Ishikawa (cell line): ENCODE measurements around the gene PODNL1.

Source experiments
- CEBPB ChIP-seq: IDR thresholded peaks from 2 replicates; pipeline ENCODE4 v1.6.1; 2012
- CREB1 ChIP-seq: IDR thresholded peaks from 2 replicates; pipeline ENCODE4 v1.6.1; 2012; ENCODE audit warnings: low read depth
- EGR1 ChIP-seq: IDR thresholded peaks from 2 replicates; pipeline ENCODE4 v1.6.1; 2012
- EP300 ChIP-seq: IDR thresholded peaks from 2 replicates; pipeline ENCODE4 v1.6.1; 2012; ENCODE audit warnings: borderline replicate concordance
- FOXM1 ChIP-seq: IDR thresholded peaks from 2 replicates; pipeline ENCODE4 v1.6.1; 2012; ENCODE audit warnings: low read depth, borderline replicate concordance
- RAD21 ChIP-seq: IDR thresholded peaks from 2 replicates; pipeline ENCODE4 v1.6.1; 2012; ENCODE audit warnings: low read depth
- TCF12 ChIP-seq: IDR thresholded peaks from 2 replicates; pipeline ENCODE4 v1.6.1; 2012; ENCODE audit warnings: low read depth
- YY1 ChIP-seq: IDR thresholded peaks from 2 replicates; pipeline ENCODE4 v1.6.1; 2012; ENCODE audit warnings: low read depth
- TF ChIP-seq, protein P1 (sequence below): IDR thresholded peaks from 2 replicates; pipeline ENCODE4 v1.6.1; 2012; ENCODE audit warnings: low read depth, mild to moderate bottlenecking
- TF ChIP-seq, protein P2 (sequence below): IDR thresholded peaks from 2 replicates; pipeline ENCODE4 v1.6.1; 2012
- TF ChIP-seq, protein P3 (sequence below): IDR thresholded peaks from 2 replicates; pipeline ENCODE4 v1.6.1; 2012

DNA sequence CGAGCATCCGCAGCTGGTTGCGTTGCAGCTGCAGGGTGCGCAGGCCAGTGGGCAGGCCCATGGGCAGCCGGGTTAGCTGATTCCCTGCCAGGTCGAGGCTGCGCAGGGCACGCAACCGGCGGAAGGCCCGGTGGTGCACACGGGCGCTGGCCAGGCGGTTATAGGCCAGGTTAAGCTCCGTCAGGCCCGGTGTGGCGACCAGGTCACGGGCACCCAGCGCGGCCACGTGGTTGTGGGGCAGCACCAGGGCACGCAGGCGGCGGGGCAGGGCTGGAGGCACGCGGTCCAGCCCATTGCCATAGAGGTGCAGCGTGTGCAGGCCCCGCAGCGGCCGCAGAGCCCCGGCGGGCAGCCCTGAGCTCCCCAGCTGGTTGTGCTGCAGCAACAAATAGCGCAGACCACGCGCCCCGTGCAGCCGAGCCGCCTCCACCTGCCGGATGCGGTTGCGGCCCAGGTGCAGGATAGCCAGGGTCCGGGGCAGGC is 5.3 kb downstream of the PODNL1 start:
- TF ChIP-seq EP300 (no peak), CREB1 (no peak), EGR1 (no peak), TCF12 (no peak), RAD21 (no peak), CEBPB (no peak), YY1 (no peak), FOXM1 (no peak)
- TF ChIP-seq, protein P1, sequence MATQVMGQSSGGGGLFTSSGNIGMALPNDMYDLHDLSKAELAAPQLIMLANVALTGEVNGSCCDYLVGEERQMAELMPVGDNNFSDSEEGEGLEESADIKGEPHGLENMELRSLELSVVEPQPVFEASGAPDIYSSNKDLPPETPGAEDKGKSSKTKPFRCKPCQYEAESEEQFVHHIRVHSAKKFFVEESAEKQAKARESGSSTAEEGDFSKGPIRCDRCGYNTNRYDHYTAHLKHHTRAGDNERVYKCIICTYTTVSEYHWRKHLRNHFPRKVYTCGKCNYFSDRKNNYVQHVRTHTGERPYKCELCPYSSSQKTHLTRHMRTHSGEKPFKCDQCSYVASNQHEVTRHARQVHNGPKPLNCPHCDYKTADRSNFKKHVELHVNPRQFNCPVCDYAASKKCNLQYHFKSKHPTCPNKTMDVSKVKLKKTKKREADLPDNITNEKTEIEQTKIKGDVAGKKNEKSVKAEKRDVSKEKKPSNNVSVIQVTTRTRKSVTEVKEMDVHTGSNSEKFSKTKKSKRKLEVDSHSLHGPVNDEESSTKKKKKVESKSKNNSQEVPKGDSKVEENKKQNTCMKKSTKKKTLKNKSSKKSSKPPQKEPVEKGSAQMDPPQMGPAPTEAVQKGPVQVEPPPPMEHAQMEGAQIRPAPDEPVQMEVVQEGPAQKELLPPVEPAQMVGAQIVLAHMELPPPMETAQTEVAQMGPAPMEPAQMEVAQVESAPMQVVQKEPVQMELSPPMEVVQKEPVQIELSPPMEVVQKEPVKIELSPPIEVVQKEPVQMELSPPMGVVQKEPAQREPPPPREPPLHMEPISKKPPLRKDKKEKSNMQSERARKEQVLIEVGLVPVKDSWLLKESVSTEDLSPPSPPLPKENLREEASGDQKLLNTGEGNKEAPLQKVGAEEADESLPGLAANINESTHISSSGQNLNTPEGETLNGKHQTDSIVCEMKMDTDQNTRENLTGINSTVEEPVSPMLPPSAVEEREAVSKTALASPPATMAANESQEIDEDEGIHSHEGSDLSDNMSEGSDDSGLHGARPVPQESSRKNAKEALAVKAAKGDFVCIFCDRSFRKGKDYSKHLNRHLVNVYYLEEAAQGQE, result no peak
- TF ChIP-seq, protein P2, sequence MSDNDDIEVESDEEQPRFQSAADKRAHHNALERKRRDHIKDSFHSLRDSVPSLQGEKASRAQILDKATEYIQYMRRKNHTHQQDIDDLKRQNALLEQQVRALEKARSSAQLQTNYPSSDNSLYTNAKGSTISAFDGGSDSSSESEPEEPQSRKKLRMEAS, result no peak
- TF ChIP-seq, protein P3, sequence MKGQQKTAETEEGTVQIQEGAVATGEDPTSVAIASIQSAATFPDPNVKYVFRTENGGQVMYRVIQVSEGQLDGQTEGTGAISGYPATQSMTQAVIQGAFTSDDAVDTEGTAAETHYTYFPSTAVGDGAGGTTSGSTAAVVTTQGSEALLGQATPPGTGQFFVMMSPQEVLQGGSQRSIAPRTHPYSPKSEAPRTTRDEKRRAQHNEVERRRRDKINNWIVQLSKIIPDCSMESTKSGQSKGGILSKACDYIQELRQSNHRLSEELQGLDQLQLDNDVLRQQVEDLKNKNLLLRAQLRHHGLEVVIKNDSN, result no peak
